GM18909 (cell line): ENCODE data around the gene LDHD.

Experiments
- ATAC-seq: cut with Tn5 transposase; IDR thresholded peaks from one replicate; pipeline ENCODE4 v1.9.1; 2021; ENCODE audit warnings: mild to moderate bottlenecking; ENCODE audit not compliant: unreplicated experiment, poor library complexity

Gene LDHD

DNA sequence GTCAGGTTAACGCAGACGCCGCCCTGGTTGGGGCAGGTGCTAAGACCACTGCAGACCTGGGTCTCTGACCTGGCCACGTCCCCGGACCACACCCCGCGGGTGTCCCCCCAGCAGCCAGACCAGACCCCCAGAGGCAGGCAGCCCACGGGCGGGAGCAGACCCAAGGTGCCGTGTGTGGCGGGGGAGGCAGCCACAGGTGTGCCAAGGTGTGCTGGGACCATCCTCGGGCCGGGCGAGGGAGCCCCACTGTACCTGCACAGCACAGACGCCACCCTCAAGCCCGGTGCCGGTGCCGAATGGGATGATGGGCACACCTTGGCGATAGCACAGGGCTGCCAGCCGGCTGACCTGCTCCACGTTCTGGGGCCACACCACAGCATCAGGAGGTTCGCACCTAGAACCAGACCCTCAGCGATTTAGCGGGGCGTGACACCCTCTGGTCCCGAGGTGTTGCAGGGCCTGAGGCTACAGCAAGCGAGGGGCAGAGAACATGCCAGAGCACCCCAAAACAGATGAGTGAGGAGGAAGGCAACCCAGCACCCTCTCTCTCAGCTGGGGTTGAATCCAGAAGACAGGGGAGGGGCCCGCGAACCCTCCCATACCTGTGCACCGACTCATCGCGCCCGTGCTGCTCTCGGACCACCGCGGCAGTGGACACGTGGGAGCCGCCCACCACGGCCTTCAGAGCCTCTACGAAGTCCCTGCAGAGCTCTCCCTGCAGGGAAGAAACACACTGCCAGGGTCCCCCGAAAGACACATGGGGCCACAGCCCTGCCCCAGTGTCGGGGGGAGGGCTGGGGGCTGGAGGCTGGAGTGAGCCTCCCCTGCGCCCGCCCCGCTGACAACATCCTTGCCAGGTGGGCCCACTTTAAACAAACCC lies 1.4 kb downstream of the LDHD start:
- no peak for ATAC-seq

DNA sequence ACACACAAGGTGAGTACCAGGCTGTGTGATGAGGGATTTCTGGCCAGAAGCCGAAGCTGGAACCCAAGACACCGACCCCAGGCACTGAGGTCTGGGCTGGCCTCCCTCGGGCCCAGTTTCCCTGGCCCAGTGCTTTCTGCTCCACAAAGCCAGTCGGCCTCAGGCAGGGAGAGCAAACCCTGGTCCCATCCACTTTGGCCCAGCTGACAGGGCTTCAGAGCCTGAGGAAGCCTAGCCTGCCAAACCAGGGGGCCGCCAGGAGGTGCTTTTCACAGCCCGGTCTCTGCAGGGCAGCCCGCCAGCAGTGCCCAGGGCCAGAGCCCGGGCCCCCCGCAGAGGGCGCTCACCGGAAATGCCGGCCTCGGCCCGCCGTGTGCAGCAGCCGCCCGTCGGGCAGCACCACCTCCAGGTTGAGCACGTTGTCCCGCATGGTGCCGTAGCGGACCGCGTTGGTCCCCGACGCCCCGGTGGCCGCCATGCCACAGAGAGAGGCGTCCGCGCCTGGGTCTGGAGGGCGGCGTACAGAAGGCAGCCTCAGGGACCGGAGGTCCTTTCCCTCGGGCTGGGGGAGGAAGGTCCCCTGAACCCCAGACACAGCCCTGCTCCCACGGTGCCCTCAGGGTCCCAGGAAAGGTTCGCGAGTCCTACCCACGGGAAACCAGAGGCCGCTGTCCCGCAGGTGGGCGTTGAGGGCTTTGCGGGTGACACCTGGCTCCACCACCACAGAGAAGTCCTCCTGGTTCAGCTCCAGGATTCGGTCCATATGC lies 2.2 kb downstream of the LDHD start:
- ATAC-seq = no peak

DNA sequence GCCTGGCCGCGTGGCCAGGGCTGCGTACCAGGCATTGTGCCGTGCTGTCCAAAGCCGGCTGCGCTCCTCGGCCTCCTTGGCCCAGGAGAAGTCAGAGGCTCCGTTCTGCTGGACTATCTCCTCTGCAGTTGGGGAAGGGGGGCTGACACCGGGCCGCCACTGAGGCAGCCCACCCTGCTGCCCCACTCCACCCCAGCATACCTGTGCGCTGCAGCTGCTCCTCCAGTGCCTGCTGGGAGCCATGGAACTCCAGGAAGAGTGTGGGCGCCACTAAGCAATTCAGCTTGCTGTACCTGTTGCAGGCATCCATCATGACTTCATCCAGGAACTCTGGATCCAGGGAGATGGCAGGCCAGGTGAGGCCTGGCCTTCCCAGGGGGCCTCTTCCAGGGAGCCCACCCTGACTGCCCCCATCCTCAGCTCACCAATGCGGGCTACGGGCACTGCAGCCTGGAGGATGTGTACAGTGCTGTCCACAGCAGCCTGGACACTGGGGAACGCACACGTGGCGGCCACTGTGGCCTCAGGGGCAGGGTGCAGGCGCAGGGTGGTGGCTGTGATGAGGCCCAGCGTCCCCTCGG lies 2.9 kb downstream of the LDHD start:
- ATAC-seq = no peak

DNA sequence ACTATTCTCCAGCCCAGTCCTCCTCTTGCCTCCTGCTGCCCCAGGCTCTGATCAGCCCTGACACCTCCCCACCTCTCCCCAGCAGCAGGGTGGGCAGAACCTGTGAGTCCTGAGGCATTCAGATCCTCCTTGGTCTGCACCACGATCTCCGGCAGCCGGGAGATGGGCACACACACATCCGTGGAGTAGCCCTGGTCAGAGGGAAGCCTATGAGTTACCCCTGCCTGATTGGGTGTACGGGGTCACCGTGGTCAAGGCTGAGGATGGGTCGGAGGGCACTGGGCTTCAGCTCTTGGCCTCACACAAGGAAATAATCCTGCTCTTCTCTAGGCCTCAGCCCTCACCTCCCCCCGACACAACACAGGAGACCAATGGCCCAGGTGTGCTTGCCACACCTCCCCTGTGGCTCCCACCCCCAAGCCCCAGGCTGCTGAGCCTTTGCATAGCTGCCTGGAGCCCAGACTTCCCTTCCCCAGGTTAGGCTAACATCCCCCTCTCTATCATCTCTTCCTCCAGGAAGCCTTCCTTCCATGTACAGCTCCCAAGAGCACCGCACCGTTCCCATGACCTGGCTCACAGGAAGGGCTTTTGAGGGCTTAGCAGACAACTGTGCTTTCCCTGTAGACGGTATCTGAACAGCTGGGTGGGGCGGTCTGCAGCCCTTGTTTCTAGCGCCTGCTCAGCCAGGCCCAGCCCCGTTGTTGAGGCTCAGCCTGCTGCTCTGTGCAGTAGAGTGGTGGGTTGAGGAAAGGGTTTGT lies 3.7 kb downstream of the LDHD start:
- ATAC-seq = no peak

DNA sequence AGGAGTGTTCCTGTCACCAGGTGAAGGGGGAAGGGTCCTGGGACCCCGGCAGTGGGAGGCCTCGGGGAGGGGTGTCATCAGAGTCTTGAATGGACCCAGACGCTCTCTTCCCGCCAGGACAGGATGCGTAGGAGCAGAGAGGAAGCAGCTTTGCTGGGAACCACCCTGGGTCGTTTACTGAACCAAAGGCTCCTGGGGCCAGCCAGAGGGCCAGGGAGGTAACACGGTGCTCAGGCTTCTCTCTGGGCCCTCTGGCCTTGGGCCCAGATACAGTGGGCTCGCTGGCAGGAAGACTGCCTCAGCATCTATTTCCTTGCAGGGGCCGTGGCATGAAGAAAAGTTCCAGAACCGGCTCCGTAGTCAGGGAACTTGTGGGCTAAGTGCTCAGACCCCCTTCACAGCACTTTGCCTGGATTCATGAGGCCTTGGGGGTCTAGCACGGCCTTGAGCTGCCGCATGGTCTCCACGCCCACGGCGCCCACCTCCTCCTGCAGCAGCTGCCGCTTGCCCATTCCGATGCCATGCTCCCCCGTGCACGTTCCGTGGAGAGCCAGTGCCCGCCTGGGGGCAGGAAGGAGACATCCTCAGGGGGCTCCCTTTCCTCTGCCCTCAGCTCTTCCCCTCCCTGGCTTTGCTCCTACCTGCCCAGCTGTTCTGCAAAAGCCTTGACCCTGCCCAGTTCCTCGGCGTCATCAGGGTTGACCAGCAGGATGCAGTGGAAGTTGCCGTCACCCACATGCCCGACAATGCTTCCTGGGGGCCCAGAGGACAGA lies 4.4 kb downstream of the LDHD start:
- no peak for ATAC-seq

DNA sequence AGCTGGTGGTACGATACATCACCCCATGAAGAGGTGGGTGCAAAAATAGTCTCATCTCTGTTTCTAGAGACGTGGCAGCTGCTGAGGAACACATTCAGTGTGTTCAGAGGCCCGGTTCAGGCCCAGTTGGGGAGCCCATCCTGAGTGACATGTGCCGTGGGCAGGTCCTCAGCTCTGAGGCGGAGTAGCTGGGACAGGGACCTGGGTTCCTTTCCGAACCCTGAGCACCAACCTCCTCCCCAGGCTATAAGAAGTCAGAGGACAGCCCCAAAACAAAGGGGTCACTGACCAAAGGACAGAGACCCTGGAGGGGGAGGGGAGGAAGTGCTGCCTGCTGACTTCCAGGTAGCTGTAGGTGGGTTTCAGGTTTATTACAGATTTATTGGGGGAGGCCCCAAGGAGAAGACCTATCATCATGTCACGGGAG lies 5.1 kb downstream of the LDHD start:
- no peak for ATAC-seq

DNA sequence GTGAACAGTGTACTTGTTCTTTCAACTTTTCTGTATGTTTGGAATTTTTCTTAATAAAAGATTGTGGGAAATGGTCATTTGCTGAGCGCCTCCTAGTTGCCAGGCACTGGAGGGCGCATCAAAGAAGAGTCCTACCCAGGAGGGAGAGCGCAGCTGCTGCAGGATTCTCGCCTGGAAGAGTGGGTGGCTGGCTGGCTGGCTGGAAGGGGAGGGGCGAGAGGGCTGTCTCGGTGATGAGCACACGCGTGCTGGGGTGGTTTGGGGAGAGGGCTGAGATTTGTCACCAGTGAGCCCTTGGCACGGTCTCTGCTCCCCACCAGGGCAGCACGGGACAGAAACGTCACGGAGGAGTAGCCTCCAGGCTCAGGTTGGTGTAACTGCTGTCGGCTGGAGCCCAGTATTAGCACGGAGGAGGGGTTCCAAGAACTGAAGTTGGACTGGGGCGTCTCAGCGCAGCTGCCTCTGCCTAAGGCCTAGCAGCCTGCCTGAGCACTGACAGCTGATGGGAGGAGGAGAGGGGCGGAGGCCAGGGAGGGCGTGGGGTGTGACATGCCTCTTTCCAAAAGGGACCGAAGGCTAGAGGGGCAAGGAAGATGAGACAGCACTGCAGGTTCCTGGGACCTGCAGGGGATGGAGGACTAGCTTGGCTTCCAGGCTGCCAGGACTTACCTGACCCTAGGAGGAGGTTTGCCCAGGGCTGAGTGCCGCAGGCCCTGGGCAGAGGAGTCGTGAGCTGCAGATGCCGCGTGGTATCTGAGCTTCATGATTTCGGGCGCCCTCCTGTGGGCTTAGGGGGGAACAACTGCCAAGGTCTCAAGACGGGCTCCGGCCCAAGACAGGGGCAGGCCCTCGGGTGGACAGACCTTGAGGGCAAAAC lies 5.7 kb downstream of the LDHD start:
- peak; percentile 74 for ATAC-seq

DNA sequence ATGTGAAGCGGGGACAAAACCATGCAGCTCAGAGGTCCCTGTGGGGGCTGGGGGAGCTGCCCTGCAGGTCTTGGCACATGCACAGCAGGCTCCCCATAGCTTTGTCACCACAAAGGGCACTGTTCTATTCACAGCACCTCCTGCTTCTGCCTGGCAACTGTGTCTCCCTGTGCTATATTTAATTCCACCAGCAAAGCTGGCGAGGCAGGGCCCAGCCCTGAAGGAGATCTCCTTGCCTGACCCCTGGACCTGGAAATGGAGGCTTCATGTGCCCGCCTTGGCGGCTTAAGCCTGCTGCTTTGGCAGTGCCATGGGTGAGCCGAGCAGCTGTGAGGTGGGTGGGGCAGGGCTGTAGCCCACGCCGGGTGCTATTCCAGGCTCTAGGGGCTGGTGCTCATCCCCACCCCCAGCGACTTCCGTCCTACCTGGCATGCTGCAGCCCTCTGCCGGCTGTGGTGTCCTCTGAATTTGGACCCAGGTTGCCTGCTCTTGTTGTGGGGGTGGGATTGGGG lies 6.8 kb downstream of the LDHD start:
- no peak for ATAC-seq

DNA sequence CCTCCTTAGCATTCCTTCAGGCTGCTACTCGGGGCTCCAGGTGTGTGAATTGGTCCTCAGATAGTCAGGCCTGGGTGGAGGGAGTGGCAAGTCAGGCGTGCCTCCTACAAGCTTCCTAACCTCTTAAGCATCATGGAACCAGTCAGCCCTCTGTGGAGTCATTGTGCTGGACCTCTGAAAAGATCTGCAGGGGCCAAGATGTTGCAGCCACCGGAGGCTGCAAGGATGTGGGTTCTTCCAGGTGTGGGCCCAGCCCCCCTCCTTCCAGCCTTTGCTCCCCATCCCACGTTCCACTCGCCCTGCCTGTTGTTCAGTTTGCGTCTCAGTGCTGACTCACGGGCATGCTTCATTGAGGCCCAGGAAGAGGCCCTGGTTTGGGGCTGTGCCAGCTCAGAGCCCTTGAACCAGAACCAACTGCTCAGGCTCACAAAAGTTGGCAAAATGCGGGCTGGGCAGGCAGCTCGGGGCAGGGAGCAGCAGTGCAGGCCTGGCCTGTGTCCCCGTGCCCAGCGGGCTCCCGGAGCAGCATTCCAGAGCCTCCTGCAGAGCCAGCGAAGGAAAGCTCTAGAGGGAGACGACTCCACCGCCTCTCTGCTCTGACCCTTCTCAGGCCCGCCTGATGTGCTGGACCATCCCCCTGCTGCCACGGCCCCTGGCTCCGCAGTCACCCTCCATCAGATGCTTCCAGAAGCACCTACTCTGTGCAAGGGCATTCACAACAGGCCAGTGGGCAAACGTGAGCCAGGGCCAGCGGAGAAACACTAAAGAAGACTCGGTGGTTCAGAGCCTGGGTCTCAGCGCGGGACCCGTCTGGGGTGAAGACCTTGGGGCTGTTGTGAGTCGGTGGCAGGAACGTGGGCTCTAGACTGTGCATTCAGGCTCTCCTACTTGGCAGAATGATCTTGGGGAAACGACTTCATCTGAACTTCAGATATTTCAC lies 7.5 kb downstream of the LDHD start:
- no peak for ATAC-seq

DNA sequence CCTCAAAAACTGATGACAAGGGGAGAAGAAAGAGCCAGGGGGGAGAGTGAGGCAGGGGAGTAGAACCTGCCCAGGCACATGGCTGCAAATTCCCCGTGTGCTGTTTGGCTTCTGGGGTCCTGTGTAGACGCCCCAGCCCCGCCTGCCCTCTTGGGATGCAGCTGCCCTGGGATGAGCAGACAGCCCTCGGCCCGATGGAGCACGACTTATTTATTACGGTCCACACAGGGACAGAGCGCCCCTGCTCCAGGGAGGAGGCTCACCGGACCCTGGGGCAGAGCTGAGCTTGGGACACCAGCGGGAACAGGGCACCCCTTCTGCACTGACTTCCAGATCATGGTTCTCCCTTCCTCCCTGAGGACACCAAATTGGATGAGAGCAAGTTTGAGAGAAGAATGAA lies 9.1 kb downstream of the LDHD start:
- ATAC-seq = no peak

DNA sequence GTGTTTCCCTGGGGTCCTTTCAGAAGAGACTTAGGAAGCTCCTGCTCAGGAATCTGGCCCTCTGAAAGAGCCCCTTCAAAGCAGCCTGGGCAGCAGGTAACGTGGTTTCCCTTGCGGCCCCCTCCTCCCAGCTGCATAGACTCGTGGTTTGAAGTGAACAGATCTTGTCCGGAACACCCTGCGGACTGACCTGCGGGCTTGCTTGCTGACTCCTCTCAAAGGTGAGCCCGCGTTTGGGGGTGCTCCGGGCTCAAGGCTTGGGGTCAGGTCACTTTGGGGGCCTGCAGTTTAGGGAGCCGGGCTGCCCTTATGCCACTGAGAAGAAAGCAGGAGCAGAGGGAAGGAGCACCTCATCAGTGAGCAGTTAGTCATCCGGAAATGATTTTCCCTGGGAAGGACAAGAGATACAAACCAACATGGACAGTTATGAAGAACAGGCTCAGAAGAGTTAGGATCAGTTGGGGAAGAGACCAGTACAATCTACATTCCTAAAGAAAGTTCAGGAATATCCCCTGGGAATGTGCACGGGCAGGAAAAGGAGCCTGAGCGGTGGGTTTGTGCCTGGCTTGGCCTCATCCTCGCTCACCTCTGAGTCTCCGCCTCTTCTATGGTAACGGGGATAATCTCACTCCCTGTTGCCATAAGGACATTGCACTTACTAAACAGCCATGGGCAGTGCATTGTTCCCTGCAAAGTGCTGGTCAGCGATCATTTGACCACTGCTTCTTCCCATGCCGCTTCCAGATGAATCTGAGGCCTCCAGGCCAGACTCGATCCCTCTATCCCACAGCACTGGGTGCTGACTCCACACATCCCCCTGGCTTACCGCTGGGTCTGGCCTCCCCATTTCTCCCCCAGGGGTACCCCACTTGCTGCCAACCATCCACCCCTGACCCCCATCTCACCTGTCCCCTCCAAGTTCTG lies 10.0 kb downstream of the LDHD start:
- no peak for ATAC-seq

DNA sequence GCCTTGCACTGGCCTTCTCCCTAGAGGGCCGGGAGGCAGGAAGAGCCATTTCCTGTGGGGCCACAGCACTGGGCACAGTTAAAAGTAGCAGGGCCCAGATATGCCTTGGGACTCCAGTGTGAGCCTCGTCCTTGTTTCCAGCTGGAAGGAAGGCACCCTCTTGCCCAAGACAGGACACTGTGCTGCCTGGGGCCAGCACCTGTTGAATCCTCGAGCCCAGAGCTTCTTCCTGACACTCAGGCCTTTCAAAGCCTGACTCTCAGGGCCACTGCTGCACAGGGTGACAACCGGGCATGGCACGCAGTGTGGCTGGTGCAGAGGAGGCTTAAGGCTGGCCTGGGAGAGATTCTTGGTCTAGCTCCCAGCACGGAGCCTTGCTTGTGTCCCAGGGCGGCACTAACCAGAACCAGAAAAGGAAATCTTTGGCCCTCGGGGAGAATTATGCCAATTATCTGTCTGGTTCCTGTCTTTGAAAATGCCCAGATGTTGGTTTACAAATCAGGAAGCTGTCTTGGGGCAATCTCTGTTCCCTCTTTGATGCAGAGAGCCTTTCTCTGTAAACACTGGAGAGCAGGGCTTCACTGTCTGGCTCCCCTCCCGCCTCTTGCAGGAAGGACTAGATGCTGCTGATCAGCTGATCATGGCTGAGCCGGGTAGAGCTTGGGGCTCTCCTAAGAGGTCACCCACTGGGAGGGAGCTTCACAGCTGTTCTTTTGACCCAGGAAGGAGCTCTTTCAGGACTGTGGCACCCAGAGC lies 11.1 kb downstream of the LDHD start:
- ATAC-seq = no peak

DNA sequence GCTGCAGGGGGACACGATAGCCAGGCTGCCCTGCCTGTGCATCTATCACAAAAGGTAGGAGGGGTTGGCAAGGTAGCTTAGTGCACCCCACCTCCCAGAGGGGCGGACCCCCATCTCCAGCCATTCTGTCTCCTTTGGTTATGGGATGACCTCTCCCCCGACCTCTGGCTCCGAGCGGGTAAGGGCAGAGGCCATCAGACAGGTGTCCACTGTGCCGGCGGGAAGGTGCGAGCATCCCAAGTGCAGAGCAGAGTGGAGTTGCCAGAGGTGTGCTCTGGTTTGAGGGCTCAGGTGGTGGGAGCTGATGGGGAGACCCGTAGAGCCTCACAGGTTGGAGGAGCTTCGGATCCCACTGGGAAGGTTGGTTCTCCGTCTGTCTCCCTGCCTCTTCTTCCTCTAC lies 11.7 kb downstream of the LDHD start:
- ATAC-seq = no peak

DNA sequence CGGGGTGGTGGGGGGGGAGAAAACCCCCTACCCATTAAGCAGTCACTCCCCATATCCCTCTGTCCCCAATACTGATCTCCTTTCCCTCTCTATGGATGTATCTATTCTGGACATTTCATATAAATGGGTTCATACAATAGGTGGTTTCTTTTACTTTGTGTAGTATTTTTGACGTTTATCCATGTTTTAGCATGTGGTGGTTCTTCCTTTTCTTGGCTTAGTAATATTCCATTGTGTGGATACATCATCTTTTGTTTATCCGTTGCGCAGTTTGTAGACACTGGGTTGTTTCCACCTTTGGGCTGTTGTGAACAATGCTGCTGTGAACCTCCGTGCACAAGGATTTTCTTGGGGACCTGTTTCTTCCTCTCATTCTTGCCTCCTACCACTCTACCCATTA lies 12.6 kb downstream of the LDHD start:
- ATAC-seq = no peak

DNA sequence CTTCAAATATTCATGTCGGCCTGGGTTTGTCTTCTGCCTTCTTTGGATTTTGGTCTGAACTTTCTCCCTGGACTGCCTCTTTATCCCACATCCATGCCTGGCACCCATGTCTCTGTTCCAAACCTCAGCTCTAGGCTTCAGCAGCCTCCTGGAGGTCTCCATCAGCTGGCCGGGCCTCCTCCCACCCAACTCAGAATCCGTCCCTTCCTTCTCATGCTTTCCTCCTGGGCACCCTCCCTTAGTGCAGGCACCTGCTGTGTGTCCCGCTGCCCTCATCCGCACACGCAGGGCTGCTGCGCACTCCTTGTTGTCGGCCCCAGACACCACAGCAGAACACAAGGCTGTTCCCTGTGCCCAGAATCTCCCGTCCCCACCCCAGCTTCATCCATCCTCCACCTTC lies 14.0 kb downstream of the LDHD start:
- ATAC-seq = no peak

DNA sequence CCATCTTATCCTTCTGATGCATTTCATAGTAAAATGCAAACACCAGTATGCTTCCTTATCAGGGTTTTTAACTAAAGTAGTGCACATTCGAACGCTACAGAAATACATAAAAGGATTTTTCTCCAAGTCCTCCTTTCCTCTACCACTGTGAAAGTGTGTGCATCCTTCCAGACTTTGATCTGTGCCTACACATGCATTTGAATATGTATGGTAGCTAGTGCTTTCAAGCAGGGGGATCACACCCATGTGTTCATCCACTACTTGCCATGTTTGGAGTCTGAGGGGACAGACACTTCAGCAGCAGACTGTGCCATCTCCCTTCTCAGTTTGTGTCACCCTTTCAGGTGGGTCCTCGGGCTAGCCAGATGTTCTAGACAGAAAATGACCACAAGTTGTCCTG lies 14.9 kb downstream of the LDHD start:
- ATAC-seq = no peak
